Gastrocnemius medialis (tissue), 4 donors: ENCODE measurements around the gene ARHGAP10.

Experiments used
- POLR2A ChIP-seq, 2 donors: fragments of 450-650 bp; IDR thresholded peaks; one replicate each; pipeline ENCODE4 v1.6.1; 2017; ENCODE audit warnings: antibody characterized with exemption in 2 of 2, mild to moderate bottlenecking in 2 of 2, moderate library complexity in 2 of 2
- TF ChIP-seq, protein P1 (sequence below), 5 experiments: fragments of 450-650 bp in 3 of 5; fragments of 200-600 bp in 2 of 5; sonication (generic) in 2 of 5; IDR thresholded peaks in 4 of 5; conservative IDR thresholded peaks in 1 of 5; 1 replicate in 4 of 5; 2 replicates in 1 of 5; pipeline ENCODE4 v1.5.1; 2016 to 2019; ENCODE audit warnings: antibody characterized with exemption in 5 of 5, mild to moderate bottlenecking in 3 of 5, moderate library complexity in 3 of 5

DNA sequence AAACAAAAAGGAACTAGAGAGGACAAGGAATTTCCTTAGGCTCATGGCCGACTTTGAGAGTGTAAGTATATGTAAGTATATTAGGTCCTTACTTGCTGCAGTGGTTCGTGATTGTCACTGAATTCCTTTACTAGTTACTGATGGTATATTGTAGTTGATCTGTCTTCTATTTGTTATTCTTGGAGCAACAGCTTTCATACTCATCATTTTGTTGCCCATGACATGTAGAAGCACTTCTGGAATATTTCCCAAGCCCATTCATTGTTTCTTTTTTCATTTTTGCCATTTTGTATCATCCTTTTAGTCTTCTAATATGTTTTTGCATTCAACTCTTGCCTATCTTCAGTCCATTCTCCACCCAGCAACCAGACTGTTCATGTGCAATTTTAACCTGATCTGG, 170.0 kb downstream of the ARHGAP10 start:
- TF ChIP-seq POLR2A (IDR thresholded peaks at IDR 0.05), result no peak
- TF ChIP-seq, protein P1, sequence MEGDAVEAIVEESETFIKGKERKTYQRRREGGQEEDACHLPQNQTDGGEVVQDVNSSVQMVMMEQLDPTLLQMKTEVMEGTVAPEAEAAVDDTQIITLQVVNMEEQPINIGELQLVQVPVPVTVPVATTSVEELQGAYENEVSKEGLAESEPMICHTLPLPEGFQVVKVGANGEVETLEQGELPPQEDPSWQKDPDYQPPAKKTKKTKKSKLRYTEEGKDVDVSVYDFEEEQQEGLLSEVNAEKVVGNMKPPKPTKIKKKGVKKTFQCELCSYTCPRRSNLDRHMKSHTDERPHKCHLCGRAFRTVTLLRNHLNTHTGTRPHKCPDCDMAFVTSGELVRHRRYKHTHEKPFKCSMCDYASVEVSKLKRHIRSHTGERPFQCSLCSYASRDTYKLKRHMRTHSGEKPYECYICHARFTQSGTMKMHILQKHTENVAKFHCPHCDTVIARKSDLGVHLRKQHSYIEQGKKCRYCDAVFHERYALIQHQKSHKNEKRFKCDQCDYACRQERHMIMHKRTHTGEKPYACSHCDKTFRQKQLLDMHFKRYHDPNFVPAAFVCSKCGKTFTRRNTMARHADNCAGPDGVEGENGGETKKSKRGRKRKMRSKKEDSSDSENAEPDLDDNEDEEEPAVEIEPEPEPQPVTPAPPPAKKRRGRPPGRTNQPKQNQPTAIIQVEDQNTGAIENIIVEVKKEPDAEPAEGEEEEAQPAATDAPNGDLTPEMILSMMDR (IDR thresholded peaks at IDR 0.05 in 4 of 5, conservative IDR thresholded peaks at IDR 0.05 in 1 of 5), result no peak
